ENCODE data around the gene SPATA19. TPM values are rescaled to one million over a fixed set of nuclear protein-coding genes. Genes with fewer than 3 reads are reported as not detected.

SPATA19 gene
- total and polyA plus RNA-seq, 2 of the 4 experiments (the other 2 are of a cell fraction), result not detected

- Histone ChIP-seq H3K27ac (ENCODE audit: insufficient read depth, low read length) (no peak overlapping the region), H2BK120ac (ENCODE audit: low read depth, low read length) (no peak overlapping the region), H3K14ac (replicated peaks; ENCODE audit: low read depth, low read length) (no peak overlapping the region), H3K4me1 (ENCODE audit: control insufficient read depth, insufficient read depth, low read length) (no peaks in the 10 kb centered on the region), H2BK15ac (ENCODE audit: low read depth, low read length) (no peak overlapping the region), H2AK9ac (replicated peaks; ENCODE audit: low read depth, low read length, poor library complexity) (no peak overlapping the region), H3K9me3 (ENCODE audit: control insufficient read depth, insufficient read depth, low read length) (peaks cover 61% of the 10 kb centered on the region), H3K23ac (ENCODE audit: low read depth, low read length) (no peak overlapping the region), H4K20me1 (ENCODE audit: insufficient read depth, low read length) (no peaks in the 10 kb centered on the region), H3K4me2 (ENCODE audit: low read depth, low read length) (no peak overlapping the region), H4K8ac (ENCODE audit: low read depth in 2 of 2, low read length in 2 of 2) (no peak overlapping the region), H3K4ac (ENCODE audit: low read depth, low read length) (no peak overlapping the region), H3K36me3 (ENCODE audit: control insufficient read depth, insufficient read depth, low read length) (no peaks in the 10 kb centered on the region), H3K9me1 (ENCODE audit: insufficient read depth, low read length) (no peaks in the 10 kb centered on the region), H2AK5ac (ENCODE audit: low read depth, low read length) (no peak overlapping the region), H2BK5ac (ENCODE audit: low read depth, low read length, poor library complexity, severe bottlenecking) (no peak overlapping the region), H2AFZ (replicated peaks; ENCODE audit: low read length, poor library complexity) (no peak overlapping the region), H3K56ac (ENCODE audit: extremely low read depth, insufficient read depth, low read length) (no peak overlapping the region), H3K79me1 (ENCODE audit: low read depth in 1 of 2, low read length in 2 of 2) (no peaks in the 10 kb centered on the region), H4K5ac (ENCODE audit: low read depth, low read length) (no peak overlapping the region), H3K4me3 (ENCODE audit: insufficient read depth, low read depth, low read length) (no peak overlapping the region), H3K18ac (ENCODE audit: low read depth, low read length) (no peak overlapping the region), H4K91ac (ENCODE audit: insufficient read depth, low read depth, low read length) (no peak overlapping the region), H3K27me3 (ENCODE audit: control insufficient read depth, insufficient read depth, low read length) (no peaks in the 10 kb centered on the region), H2BK20ac (ENCODE audit: low read depth, low read length) (no peak overlapping the region), H3K9ac (ENCODE audit: low read depth, low read length) (no peak overlapping the region)
- no peak for ATAC-seq (ENCODE audit: low read depth)
- ChIA-PET POLR2A (ENCODE audit: unreplicated experiment) (no interaction called here), CTCF (no interaction called here)
- 10% methylated on average over 2 of the region's 5 CpGs; no CpG with 5 or more reads in 1 of the 2 experiments for WGBS, 2 experiments (ENCODE audit: extremely low coverage in 2 of 2, insufficient read length in 1 of 2)
- no peak for TF ChIP-seq NFE2L2 (IDR thresholded peaks at IDR 0.05; ENCODE audit: low read depth, low read length)
- TF ChIP-seq CHD1 (IDR thresholded peaks at IDR 0.05; ENCODE audit: low read depth, low read length), result no peak
- TF ChIP-seq RAD21 (IDR thresholded peaks at IDR 0.05; ENCODE audit: low read length), result no peak
- no peak for TF ChIP-seq BHLHE40 (IDR thresholded peaks at IDR 0.05; ENCODE audit: low read depth, low read length)
- TF ChIP-seq MAFK (IDR thresholded peaks at IDR 0.05; ENCODE audit: low read depth, low read length), result no peak
- no peak for TF ChIP-seq USF2 (IDR thresholded peaks at IDR 0.05; ENCODE audit: low read depth, low read length)
- no peak for TF ChIP-seq MAZ (IDR thresholded peaks at IDR 0.05; ENCODE audit: borderline replicate concordance, low read depth, low read length)
- TF ChIP-seq POLR2A (IDR thresholded peaks at IDR 0.05; ENCODE audit: low read depth, low read length), result no peak
- TF ChIP-seq ELK1 (IDR thresholded peaks at IDR 0.05; ENCODE audit: borderline replicate concordance, low read depth, low read length), result no peak
- dilution Hi-C loops (cut with HindIII; ENCODE audit: low sequenced_read_pairs, unreplicated experiment) (no loop called here), in situ Hi-C loops (cut with MboI; ENCODE audit: low sequenced_read_pairs) (no loop called here), intact Hi-C loops (cut with micrococcal nuclease) (no loop called here)
- no TSS peak for BruUV-seq (replicated peaks)
- no peak for DNase-seq
Observed at GRCh38 chr11:133815636-133816035, 29.7 kb downstream of the SPATA19 start.
